A549 (cell line): ENCODE measurements around the gene RNF215. TPM values are rescaled to one million over a fixed set of nuclear protein-coding genes. Genes with fewer than 3 reads are reported as not detected.

Source experiments
- ATAC-seq, 2 experiments: fragments of 200-7000 bp in 1 of 2; fragments of >200 bp in 1 of 2; cut with Nextera tagmentation in 1 of 2; cut with Tn5 transposase in 1 of 2; 3 replicates each; pipeline versions ENCODE4 v1.8.0 to v1.9.1; 2018 to 2020; ENCODE audit warnings: mild to moderate bottlenecking in 1 of 2, moderate library complexity in 1 of 2
- CTCF ChIA-PET: fragments of 300-600 bp; sonication (Branson Sonifier 250); formaldehyde crosslinking; extraction: SDS; loops from one replicate; lab custom pipeline; 2021; ENCODE audit warnings: antibody characterized with exemption, inconsistent platforms; lab: Yijun Ruan, JAX
- POLR2A ChIA-PET: fragments of 350-600 bp; formaldehyde crosslinking; extraction: SDS; loops from one replicate; lab custom pipeline; 2021; ENCODE audit warnings: antibody characterized with exemption, inconsistent platforms; lab: Yijun Ruan, JAX
- DNase-seq, 2 experiments: peaks; one replicate each; pipeline versions ENCODE4 v3.0.0 to v3.0.0-alpha.2; 2011 to 2016; ENCODE audit warnings: low read depth in 1 of 2, low spot score in 1 of 2
- FAIRE-seq: peaks from 2 replicates; lab custom pipeline; 2011; peaks lifted over from hg19 to GRCh38; lab: Jason Lieb, UNC
- H3K27ac ChIP-seq, 2 experiments: fragments of >200 bp; sonication (Bioruptor Twin); formaldehyde crosslinking; 3 replicates each; pipeline ENCODE4 v1.5.1; 2016 to 2017
- H3K4me1 ChIP-seq: fragments of >200 bp; sonication (Bioruptor Twin); formaldehyde crosslinking; 3 replicates; pipeline ENCODE4 v1.6.1; 2016
- H3K4me2 ChIP-seq: fragments of >200 bp; sonication (Bioruptor Twin); formaldehyde crosslinking; 3 replicates; pipeline ENCODE4 v1.6.1; 2016
- H3K4me3 ChIP-seq: fragments of >200 bp; sonication (Bioruptor Twin); formaldehyde crosslinking; 3 replicates; pipeline ENCODE4 v1.5.1; 2016
- H3K9me3 ChIP-seq: fragments of >200 bp; sonication (Bioruptor Twin); formaldehyde crosslinking; 3 replicates; pipeline ENCODE4 v1.6.1; 2016
- CHD2 ChIP-seq: fragments of 150-350 bp; IDR thresholded peaks from 2 replicates; pipeline ENCODE4 v1.6.1; 2014; ENCODE audit warnings: low read length; ENCODE audit not compliant: partially characterized antibody
- CTCF ChIP-seq: fragments of >200 bp; sonication (Bioruptor Twin); formaldehyde crosslinking; IDR thresholded peaks from 3 replicates; pipeline ENCODE4 v1.5.1; 2016
- EHMT2 ChIP-seq: fragments of 200-600 bp; sonication (generic); IDR thresholded peaks from 2 replicates; pipeline ENCODE4 v1.6.1; 2016; ENCODE audit warnings: antibody characterized with exemption, low read depth, mild to moderate bottlenecking, moderate library complexity
- FOSB ChIP-seq: fragments of 250-450 bp; sonication (Bioruptor Pico); IDR thresholded peaks from 2 replicates; pipeline ENCODE4 v1.5.0; 2020; ENCODE audit warnings: mild to moderate bottlenecking, moderate library complexity
- FOXS1 ChIP-seq: fragments of 250-450 bp; sonication (Bioruptor Pico); IDR thresholded peaks from 2 replicates; pipeline ENCODE4 v1.5.0; 2020; ENCODE audit warnings: mild to moderate bottlenecking, moderate library complexity
- GATA3 ChIP-seq: IDR thresholded peaks from 2 replicates; pipeline ENCODE4 v1.6.1; 2012; ENCODE audit warnings: borderline replicate concordance
- HDAC2 ChIP-seq: fragments of 200-600 bp; sonication (generic); IDR thresholded peaks from 2 replicates; pipeline ENCODE4 v1.6.1; 2016
- HES2 ChIP-seq: fragments of >200 bp; sonication (Bioruptor Twin); formaldehyde crosslinking; IDR thresholded peaks from 2 replicates; pipeline ENCODE4 v1.6.1; 2016
- HOXB13 ChIP-seq: fragments of 250-450 bp; sonication (Bioruptor Pico); IDR thresholded peaks from 2 replicates; pipeline ENCODE4 v1.5.0; 2020; ENCODE audit warnings: low read depth, mild to moderate bottlenecking, moderate library complexity
- MAZ ChIP-seq: fragments of 150-350 bp; IDR thresholded peaks from 2 replicates; pipeline ENCODE4 v1.6.1; 2014; ENCODE audit warnings: antibody characterized with exemption, low read depth, low read length, borderline replicate concordance
- MYC ChIP-seq: IDR thresholded peaks from 2 replicates; pipeline ENCODE4 v1.6.1; 2012; ENCODE audit warnings: mild to moderate bottlenecking, inconsistent platforms, low read length, improper control_type of control experiment, borderline replicate concordance
- NPAS2 ChIP-seq: fragments of 250-450 bp; sonication (Bioruptor Pico); IDR thresholded peaks from 2 replicates; pipeline ENCODE4 v1.8.0; 2022; ENCODE audit warnings: mild to moderate bottlenecking, moderate library complexity, borderline replicate concordance
- NR3C1 ChIP-seq: fragments of >200 bp; sonication (Bioruptor Twin); formaldehyde crosslinking; IDR thresholded peaks from 3 replicates; pipeline ENCODE4 v1.6.1; 2017
- PBX3 ChIP-seq: IDR thresholded peaks from 2 replicates; pipeline ENCODE4 v1.6.1; 2012
- POLR2A ChIP-seq: IDR thresholded peaks from 2 replicates; pipeline ENCODE4 v1.6.1; 2012; ENCODE audit warnings: mild to moderate bottlenecking, low read length
- RAD21 ChIP-seq, 2 experiments: fragments of >200 bp in 1 of 2; sonication (Bioruptor Twin) in 1 of 2; formaldehyde crosslinking in 1 of 2; IDR thresholded peaks in 1 of 2; conservative IDR thresholded peaks in 1 of 2; 2 replicates in 1 of 2; 3 replicates in 1 of 2; pipeline ENCODE4 v1.6.1; 2012 to 2018; ENCODE audit warnings: inconsistent platforms in 1 of 2
- RARB ChIP-seq: fragments of 250-450 bp; sonication (Bioruptor Pico); IDR thresholded peaks from 2 replicates; pipeline ENCODE4 v1.8.0; 2021; ENCODE audit warnings: mild to moderate bottlenecking, moderate library complexity
- RCOR1 ChIP-seq: fragments of 150-350 bp; IDR thresholded peaks from 2 replicates; pipeline ENCODE4 v1.6.1; 2014; ENCODE audit warnings: antibody characterized with exemption, low read length, low read depth
- REST ChIP-seq: fragments of 200-600 bp; sonication (generic); IDR thresholded peaks from 2 replicates; pipeline ENCODE4 v1.6.1; 2016; ENCODE audit warnings: antibody characterized with exemption, mild to moderate bottlenecking, moderate library complexity
- SREBF2 ChIP-seq: fragments of 450-650 bp; IDR thresholded peaks from 2 replicates; pipeline ENCODE4 v1.6.1; 2014; ENCODE audit warnings: mild to moderate bottlenecking, moderate library complexity
- TFCP2L1 ChIP-seq: fragments of 250-450 bp; sonication (Bioruptor Pico); IDR thresholded peaks from 2 replicates; pipeline ENCODE4 v1.5.0; 2021; ENCODE audit warnings: mild to moderate bottlenecking
- ZC3H11A ChIP-seq: fragments of 450-650 bp; IDR thresholded peaks from 2 replicates; pipeline ENCODE4 v1.6.1; 2014; ENCODE audit warnings: antibody characterized with exemption, mild to moderate bottlenecking
- ZFP36 ChIP-seq: fragments of 450-650 bp; IDR thresholded peaks from 2 replicates; pipeline ENCODE4 v1.6.1; 2014; ENCODE audit warnings: borderline replicate concordance; ENCODE audit not compliant: partially characterized antibody
- ZNF302 ChIP-seq: fragments of 250-450 bp; sonication (Bioruptor Pico); IDR thresholded peaks from 2 replicates; pipeline ENCODE4 v1.9.0; 2021; ENCODE audit warnings: inconsistent platforms, mild to moderate bottlenecking, moderate library complexity
- WGBS: methylation state at CpG from one replicate; pipeline ENCODE4 v1.1.6; 2017; ENCODE audit errors: missing lambda C conversion rate; 5-methylcytosine and 5-hydroxymethylcytosine counted together
- polyA plus RNA-seq, 4 experiments: library from polyadenylated mRNA; depleted of rRNA in 3 of 4; stranded (reverse); fragments of >200 nt; fragmentation: RNase III in 1 of 4; extraction: RNeasy Plus Mini Kit Qiagen cat#74134 plus additional on column Dnase treatment in 1 of 4; gene quantifications; 2 replicates in 3 of 4; 3 replicates in 1 of 4; pipeline ENCODE4 v1.2.3, GENCODE V29; 2011 to 2017
- TF ChIP-seq, protein P1 (sequence below): fragments of 150-350 bp; IDR thresholded peaks from 2 replicates; pipeline ENCODE4 v1.6.1; 2014; ENCODE audit warnings: low read depth, mild to moderate bottlenecking, low read length
- TF ChIP-seq, protein P2 (sequence below): fragments of 250-450 bp; sonication (Bioruptor Pico); IDR thresholded peaks from 2 replicates; pipeline ENCODE4 v1.5.0; 2020; ENCODE audit warnings: low read depth, mild to moderate bottlenecking, moderate library complexity

Gene RNF215
- polyA plus RNA-seq, 2 of the 4 experiments (the other 2 are of a cell fraction) = 16.4 to 19.5 TPM

DNA sequence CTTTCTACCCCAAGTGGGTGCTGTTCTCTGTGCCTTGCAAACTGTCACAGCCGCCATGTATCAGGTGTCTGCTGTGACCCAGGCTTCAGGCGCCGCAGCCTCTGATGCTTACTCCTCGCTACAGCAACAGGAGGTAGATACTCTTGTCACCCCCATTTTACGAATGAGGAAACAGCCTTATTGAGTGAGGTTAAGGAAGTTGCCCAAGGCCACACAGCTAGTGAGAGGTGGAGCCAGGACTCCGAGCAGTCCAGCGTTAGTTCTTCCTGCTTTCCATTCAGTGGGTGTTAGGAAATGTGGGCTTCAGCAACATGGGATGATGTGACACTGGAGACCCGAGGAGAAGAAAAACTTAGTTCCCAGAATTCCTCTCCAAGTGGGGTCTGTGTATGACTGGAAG is 14.3 kb downstream of the RNF215 start:
- Histone ChIP-seq H3K9me3 (no peaks in the 10 kb centered on the region), H3K4me2 (no peak overlapping the region), H3K4me1 (no peaks in the 10 kb centered on the region), H3K4me3 (no peak overlapping the region), H3K27ac (no peak overlapping the region)
- 81% methylated on average over 7 of the region's 8 CpGs for WGBS
- FAIRE-seq (no peak), DNase-seq (no peak), ATAC-seq (no peak)
- ChIA-PET POLR2A (no interaction called here), CTCF (interaction anchor here (1.2 to 1.6 kb wide), 2 partner anchors 15 to 85 kb away, joined by 3 to 4 read pairs; partner anchors contain the start of gene RNF215)
- TF ChIP-seq MYC = no peak
- no peak for TF ChIP-seq CHD2
- TF ChIP-seq SREBF2 = no peak
- no peak for TF ChIP-seq POLR2A
- TF ChIP-seq HOXB13 (CRISPR knock-in tag) = no peak

DNA sequence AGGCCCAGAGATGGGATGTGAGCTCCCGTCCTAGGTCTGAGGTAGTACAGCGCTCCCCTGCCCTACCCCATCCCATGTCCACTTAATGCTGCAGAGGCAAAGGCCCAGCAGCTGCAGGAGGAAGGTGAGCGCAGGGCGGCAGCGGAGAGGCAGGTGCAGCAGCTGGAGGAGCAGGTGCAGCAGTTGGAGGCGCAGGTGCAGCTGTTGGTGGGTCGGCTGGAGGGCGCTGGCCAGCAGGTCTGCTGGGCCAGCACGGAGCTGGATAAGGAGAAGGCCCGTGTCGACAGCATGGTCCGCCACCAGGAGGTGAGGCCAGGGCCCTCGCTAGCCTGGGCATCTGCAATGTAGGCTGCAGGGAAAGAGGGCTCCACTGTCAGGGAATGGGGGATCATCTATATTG is 15.2 kb downstream of the RNF215 start:
- WGBS = 90% methylated on average over 13 of the region's 13 CpGs
- Histone ChIP-seq H3K27ac (no peak overlapping the region), H3K4me1 (no peaks in the 10 kb centered on the region), H3K4me3 (no peak overlapping the region), H3K4me2 (no peak overlapping the region), H3K9me3 (no peaks in the 10 kb centered on the region)
- DNase-seq = no peak
- no peak for TF ChIP-seq NPAS2 (CRISPR knock-in tag)
- TF ChIP-seq EHMT2 = no peak
- TF ChIP-seq CHD2 = no peak
- no peak for TF ChIP-seq MAZ
- TF ChIP-seq FOSB (CRISPR knock-in tag) = no peak
- TF ChIP-seq GATA3 = no peak
- TF ChIP-seq, protein P1, sequence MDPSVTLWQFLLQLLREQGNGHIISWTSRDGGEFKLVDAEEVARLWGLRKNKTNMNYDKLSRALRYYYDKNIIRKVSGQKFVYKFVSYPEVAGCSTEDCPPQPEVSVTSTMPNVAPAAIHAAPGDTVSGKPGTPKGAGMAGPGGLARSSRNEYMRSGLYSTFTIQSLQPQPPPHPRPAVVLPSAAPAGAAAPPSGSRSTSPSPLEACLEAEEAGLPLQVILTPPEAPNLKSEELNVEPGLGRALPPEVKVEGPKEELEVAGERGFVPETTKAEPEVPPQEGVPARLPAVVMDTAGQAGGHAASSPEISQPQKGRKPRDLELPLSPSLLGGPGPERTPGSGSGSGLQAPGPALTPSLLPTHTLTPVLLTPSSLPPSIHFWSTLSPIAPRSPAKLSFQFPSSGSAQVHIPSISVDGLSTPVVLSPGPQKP = no peak
- no peak for TF ChIP-seq HDAC2
- ChIA-PET CTCF (interaction anchor here (1.2 kb wide), 1 partner anchor 16 kb away, joined by 3 read pairs; the partner anchor contains the start of gene RNF215), POLR2A (no interaction called here)
- no peak for FAIRE-seq
- ATAC-seq = peak in 1 of 2 experiments; percentile 8; a peak in 1 of 6 replicates

DNA sequence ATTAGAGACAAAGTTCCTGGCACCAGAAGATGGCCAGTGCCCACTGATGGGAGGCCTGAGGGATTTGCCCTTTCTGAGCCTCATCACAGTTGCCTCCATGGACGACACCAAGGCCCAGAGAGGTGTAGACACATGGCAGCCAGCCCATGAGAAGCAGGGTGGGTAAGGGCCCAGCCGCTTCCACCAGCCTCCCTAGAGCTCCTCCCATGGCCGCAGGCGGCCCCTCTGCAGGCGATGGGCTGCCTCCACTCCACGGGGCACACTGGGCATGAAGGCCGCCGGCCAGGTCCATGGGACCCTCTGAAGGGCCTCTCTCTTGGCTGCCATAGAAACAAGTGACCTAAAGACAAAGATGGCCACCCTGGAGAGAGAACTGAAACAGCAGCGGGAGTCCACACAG is 15.9 kb downstream of the RNF215 start:
- DNase-seq (no peak), FAIRE-seq (no peak), ATAC-seq (no peak)
- no peak overlapping the region for H3K4me3 ChIP-seq
- H3K4me2 ChIP-seq = no peak overlapping the region
- no peak overlapping the region for H3K27ac ChIP-seq
- H3K4me1 ChIP-seq = no peaks in the 10 kb centered on the region
- ChIA-PET POLR2A (no interaction called here), CTCF (interaction anchor here (0.7 kb wide), 1 partner anchor 13 kb away, joined by 3 read pairs; no protein-coding TSS in a partner anchor)
- no peaks in the 10 kb centered on the region for H3K9me3 ChIP-seq
- 100% methylated on average over 2 of the region's 9 CpGs for WGBS
- TF ChIP-seq ZC3H11A = no peak
- TF ChIP-seq TFCP2L1 (CRISPR knock-in tag) = no peak
- TF ChIP-seq NR3C1 = no peak
- no peak for TF ChIP-seq RCOR1
- no peak for TF ChIP-seq RARB
- TF ChIP-seq HES2 = no peak
- TF ChIP-seq ZFP36 = no peak
- TF ChIP-seq FOXS1 (CRISPR knock-in tag) = no peak
- TF ChIP-seq HDAC2 = no peak
- TF ChIP-seq, protein P2, sequence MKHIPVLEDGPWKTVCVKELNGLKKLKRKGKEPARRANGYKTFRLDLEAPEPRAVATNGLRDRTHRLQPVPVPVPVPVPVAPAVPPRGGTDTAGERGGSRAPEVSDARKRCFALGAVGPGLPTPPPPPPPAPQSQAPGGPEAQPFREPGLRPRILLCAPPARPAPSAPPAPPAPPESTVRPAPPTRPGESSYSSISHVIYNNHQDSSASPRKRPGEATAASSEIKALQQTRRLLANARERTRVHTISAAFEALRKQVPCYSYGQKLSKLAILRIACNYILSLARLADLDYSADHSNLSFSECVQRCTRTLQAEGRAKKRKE (CRISPR knock-in tag) = no peak
- TF ChIP-seq CTCF = no peak
- TF ChIP-seq MYC = no peak
- no peak for TF ChIP-seq CHD2
- TF ChIP-seq POLR2A = no peak
- TF ChIP-seq PBX3 = no peak
- TF ChIP-seq REST = no peak
- no peak for TF ChIP-seq ZNF302 (CRISPR knock-in tag)
- no peak for TF ChIP-seq RAD21 (conservative IDR thresholded peaks at IDR 0.05 in 1 of 2, IDR thresholded peaks at IDR 0.05 in 1 of 2)
